ENCODE data around the gene FARP1.

FARP1 gene

GRCh38 chr13:98496966-98497365 lies 354.1 kb downstream of the FARP1 start:
- TF ChIP-seq CEBPB (IDR thresholded peaks at IDR 0.05) (no peak), TAF1 (IDR thresholded peaks at IDR 0.05; ENCODE audit: low read depth) (no peak), FOXM1 (IDR thresholded peaks at IDR 0.05; ENCODE audit: borderline replicate concordance, low read depth) (no peak), USF1 (IDR thresholded peaks at IDR 0.05) (no peak), TCF12 (IDR thresholded peaks at IDR 0.05; ENCODE audit: low read depth) (no peak), TEAD4 (IDR thresholded peaks at IDR 0.05) (no peak), YY1 (IDR thresholded peaks at IDR 0.05; ENCODE audit: low read depth) (no peak), MAX (IDR thresholded peaks at IDR 0.05) (no peak), EP300 (IDR thresholded peaks at IDR 0.05; ENCODE audit: borderline replicate concordance) (no peak), CREB1 (IDR thresholded peaks at IDR 0.05; ENCODE audit: low read depth) (no peak), NFIC (IDR thresholded peaks at IDR 0.05) (no peak), ZBTB7A (IDR thresholded peaks at IDR 0.05; ENCODE audit: low read depth) (no peak)

- TF ChIP-seq TEAD4 (IDR thresholded peaks at IDR 0.05) (no peak), REST (IDR thresholded peaks at IDR 0.05; ENCODE audit: low read depth) (no peak), ZBTB7A (IDR thresholded peaks at IDR 0.05; ENCODE audit: low read depth) (no peak), RAD21 (IDR thresholded peaks at IDR 0.05; ENCODE audit: low read depth) (no peak), NFIC (IDR thresholded peaks at IDR 0.05) (no peak), EGR1 (IDR thresholded peaks at IDR 0.05) (no peak), TCF12 (IDR thresholded peaks at IDR 0.05; ENCODE audit: low read depth) (no peak), TAF1 (IDR thresholded peaks at IDR 0.05; ENCODE audit: low read depth) (no peak), EP300 (IDR thresholded peaks at IDR 0.05; ENCODE audit: borderline replicate concordance) (no peak), MAX (IDR thresholded peaks at IDR 0.05) (no peak)
Measured at GRCh38 chr13:98500963-98501421, 358.1 kb downstream of the FARP1 start.

- TF ChIP-seq NFIC (IDR thresholded peaks at IDR 0.05) (no peak), REST (IDR thresholded peaks at IDR 0.05; ENCODE audit: low read depth) (no peak), EGR1 (IDR thresholded peaks at IDR 0.05) (peak; percentile 72), RAD21 (IDR thresholded peaks at IDR 0.05; ENCODE audit: low read depth) (no peak)
Measured at GRCh38 chr13:98503175-98504028, 360.5 kb downstream of the FARP1 start.

GRCh38 chr13:98504029-98504351 lies 361.1 kb downstream of the FARP1 start:
- TF ChIP-seq CEBPB (IDR thresholded peaks at IDR 0.05), result no peak
- TF ChIP-seq YY1 (IDR thresholded peaks at IDR 0.05; ENCODE audit: low read depth), result no peak
- TF ChIP-seq CREB1 (IDR thresholded peaks at IDR 0.05; ENCODE audit: low read depth), result no peak
- TF ChIP-seq ZBTB7A (IDR thresholded peaks at IDR 0.05; ENCODE audit: low read depth), result no peak
- no peak for TF ChIP-seq TEAD4 (IDR thresholded peaks at IDR 0.05)
- no peak for TF ChIP-seq NFIC (IDR thresholded peaks at IDR 0.05)
- no peak for TF ChIP-seq MAX (IDR thresholded peaks at IDR 0.05)
- no peak for TF ChIP-seq EP300 (IDR thresholded peaks at IDR 0.05; ENCODE audit: borderline replicate concordance)
- no peak for TF ChIP-seq FOXM1 (IDR thresholded peaks at IDR 0.05; ENCODE audit: borderline replicate concordance, low read depth)
- no peak for TF ChIP-seq RAD21 (IDR thresholded peaks at IDR 0.05; ENCODE audit: low read depth)
- no peak for TF ChIP-seq TCF12 (IDR thresholded peaks at IDR 0.05; ENCODE audit: low read depth)

- TF ChIP-seq ZBTB7A (IDR thresholded peaks at IDR 0.05; ENCODE audit: low read depth) (no peak), TAF1 (IDR thresholded peaks at IDR 0.05; ENCODE audit: low read depth) (no peak), YY1 (IDR thresholded peaks at IDR 0.05; ENCODE audit: low read depth) (no peak), CEBPB (IDR thresholded peaks at IDR 0.05) (no peak), TCF12 (IDR thresholded peaks at IDR 0.05; ENCODE audit: low read depth) (no peak), MAX (IDR thresholded peaks at IDR 0.05) (no peak), RAD21 (IDR thresholded peaks at IDR 0.05; ENCODE audit: low read depth) (no peak), EGR1 (IDR thresholded peaks at IDR 0.05) (no peak), CREB1 (IDR thresholded peaks at IDR 0.05; ENCODE audit: low read depth) (no peak), TEAD4 (IDR thresholded peaks at IDR 0.05) (no peak), FOXM1 (IDR thresholded peaks at IDR 0.05; ENCODE audit: borderline replicate concordance, low read depth) (no peak), USF1 (IDR thresholded peaks at IDR 0.05) (no peak), REST (IDR thresholded peaks at IDR 0.05; ENCODE audit: low read depth) (no peak), NFIC (IDR thresholded peaks at IDR 0.05) (no peak)
Measured at GRCh38 chr13:98504371-98504963, 361.6 kb downstream of the FARP1 start.
